GM21390 (cell line): ENCODE results near the gene GALNTL6.

ENCODE experiments used
- ATAC-seq: cut with Tn5 transposase; IDR thresholded peaks from one replicate; pipeline ENCODE4 v1.9.1; 2021; ENCODE audit not compliant: unreplicated experiment

The GALNTL6 gene

DNA sequence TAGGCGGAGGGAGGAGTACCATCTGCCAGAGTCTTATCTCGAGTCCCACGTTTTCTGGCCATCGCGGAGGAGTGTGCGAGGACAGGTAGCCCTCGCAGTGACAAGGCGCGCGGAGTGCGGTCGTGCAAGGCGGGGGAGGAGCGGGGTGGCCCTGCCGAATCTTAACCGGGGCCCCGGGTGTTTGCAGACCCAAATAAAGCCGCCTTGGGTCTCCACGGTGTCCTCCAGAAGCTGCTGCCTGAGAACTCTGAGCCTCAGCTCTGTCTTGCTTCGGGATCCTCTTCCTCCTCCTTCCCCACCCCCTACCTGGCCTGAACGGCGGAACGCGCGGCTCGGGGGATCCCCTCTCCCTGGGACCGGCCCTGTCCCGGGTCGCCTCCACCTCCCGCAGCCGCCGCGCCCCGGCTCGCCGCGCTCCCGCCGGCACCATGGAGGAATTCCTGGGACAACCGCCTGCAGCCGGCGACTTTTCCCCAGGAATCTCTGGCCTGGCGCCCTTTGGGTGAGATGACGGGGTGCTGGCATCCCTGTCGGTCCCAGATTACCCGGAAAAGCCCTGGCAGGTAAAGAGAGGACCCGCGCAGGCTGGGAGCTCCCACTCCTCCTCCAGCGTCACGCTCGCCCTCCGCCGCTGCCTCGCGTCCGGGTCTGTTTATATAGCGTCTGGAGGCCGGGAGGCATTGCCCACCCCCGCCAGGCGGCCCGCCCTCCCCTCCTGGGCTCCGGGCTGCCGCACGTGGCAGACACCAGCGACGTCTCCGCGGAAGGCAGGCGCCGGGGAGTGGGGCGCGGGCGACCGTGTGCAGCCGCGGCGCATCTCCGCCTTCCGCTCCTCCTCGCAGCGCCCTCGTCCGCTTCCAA, at the start of gene GALNTL6:
GALNTL6 (plus strand) TSS at position 740 of the 861 bp plus-strand sequence.
- ATAC-seq, result peak; percentile 61

DNA sequence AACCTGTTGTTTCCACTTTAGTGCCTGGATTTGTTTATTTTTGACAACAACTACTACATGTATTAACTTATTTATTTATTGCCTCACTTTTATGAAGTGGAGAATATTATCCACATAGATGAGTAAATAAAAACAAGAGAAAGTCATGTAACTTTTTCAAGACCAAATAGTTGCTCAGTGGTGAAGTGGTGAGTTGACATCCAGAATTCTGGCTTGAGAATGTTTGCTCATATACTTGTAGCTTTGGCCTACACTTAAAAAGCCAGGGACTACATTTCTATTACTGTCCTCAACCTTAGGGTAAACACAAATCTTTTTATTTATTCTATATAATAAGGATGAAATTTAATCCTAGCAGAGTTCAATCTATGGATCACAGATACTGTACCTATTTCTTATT, 47.7 kb upstream of the GALNTL6 start:
- no peak for ATAC-seq

DNA sequence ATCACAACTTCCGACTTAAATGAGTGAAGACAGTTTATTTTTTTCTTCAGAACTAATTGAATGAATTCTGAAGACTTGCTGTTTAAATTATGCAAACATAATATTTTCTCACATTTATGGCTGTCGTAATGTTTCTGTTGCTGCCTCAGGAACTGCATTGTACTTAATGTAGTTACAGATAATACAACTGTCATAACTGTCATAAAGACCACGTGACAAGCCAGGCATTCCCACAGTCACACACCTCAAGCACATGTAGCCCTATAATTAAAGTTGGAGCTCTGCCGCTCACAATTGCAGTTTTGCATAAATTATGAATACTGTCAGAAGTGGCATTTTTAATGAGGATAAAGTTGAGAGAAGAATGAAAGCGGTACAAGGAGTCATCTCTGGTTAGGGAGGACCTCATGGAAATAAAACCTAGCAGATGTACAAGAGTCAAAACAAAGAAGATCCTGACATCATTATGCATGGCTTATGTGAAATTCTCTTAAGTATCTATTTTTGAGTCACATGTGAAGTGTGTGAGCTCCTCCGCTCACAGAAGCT, 38.5 kb upstream of the GALNTL6 start:
- ATAC-seq, result no peak

DNA sequence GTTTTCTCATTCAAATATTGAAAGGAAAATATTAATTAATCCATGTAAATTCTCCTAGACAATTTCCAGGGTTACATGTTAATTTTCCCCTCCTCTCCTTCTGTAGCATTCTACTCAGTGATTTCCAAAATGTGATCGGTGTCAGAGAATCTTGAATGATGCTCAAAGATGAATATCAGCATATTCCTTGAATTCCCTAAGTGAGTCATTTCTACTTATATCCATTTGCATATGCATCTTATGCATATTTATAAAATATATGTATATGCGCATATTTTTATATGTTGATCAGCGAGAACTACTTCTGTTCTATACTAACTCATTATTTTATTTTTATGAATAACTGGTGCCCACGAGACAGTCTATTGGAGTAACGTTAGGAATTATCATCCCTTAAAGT, 33.9 kb upstream of the GALNTL6 start:
- no peak for ATAC-seq

DNA sequence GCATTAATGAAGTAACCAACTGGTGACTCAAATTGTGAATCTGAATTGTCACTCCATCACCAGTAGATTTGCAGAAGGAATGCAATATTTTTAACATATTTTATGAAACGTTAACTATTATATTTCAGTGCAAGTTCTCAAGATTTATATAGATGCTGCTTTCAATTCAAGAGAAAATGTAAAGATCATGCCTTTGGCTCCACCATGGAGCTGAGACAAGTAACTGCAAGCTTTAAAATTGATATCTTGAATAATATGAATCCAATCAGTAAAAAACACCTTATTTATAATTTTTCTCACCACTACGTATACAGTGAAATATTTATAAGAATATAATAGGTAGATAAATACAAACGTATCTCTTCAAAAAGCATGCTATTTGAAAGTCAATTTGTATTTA, 27.8 kb upstream of the GALNTL6 start:
- no peak for ATAC-seq

DNA sequence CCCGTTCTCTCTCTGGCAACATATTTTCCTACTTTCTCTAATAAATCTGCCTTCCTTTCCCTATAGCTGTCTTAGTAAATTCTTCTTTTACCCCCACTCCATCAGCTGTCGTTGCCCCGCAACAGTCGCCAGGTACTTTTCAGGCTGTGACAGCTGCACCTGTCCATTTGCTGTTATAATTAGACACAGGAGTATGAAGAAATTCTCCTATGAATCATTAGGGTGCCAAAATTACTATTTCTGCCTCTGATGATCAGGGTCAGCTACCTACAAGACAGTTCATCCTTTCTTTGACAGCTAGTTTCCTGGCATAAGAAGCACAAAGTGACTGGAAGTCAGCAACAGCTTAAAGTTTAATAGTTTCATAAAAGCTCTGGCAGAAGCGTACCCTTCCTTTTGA, 19.5 kb upstream of the GALNTL6 start:
- ATAC-seq, result no peak

DNA sequence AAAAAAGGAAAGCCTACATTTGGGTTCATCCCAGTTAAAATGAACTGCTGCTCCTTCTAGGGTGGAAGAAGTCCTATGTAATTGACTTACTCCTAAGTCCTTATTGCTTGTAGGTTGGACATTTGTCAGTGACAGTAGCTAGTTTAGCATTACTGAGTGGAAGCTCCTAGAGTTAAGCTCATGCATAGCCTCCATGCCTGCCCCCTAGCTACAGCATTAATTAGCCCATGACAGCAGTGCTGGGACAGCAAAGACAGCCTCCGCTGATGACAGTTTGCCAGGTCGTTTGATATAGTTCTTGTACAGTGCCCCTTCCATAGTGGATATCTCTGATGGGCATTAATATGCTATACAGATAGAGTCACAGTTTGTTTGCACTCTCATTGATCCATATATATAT, 18.7 kb upstream of the GALNTL6 start:
- ATAC-seq, result no peak

DNA sequence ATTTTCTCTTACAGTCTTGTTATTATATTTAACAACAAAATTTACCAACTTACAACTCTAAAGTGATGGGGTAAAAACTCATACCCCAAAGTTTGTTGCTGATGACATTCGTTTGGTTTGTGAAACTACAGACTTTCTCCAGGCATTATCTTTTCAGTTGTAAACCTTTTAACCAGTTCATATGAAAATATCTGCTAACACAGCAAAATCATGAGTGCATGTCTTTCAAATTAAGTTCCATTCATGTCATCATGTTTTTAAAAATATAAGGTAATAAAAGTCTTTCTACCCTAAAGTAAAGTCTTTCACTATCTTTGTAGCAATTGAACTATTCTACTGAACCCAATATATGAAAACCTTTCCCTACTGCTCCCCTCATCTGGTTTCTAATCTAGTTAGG, 3.4 kb upstream of the GALNTL6 start:
- ATAC-seq, result no peak

DNA sequence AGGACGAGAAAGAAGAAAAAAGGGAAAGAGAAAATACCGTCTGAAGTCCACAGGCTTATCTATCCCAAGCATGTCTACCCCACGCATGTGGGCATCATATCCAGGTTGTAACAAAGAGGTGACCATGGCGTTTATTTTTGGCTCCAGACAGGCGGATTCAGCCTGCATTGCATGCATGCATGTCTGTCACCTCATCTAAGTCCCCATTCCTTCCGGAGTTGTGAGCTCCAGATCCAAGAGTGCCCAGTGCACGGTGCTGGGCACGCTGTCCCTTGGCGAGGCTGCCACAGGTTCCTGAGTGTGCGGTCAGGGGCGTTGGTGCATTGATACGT, 905 bp upstream of the GALNTL6 start:
- no peak for ATAC-seq

DNA sequence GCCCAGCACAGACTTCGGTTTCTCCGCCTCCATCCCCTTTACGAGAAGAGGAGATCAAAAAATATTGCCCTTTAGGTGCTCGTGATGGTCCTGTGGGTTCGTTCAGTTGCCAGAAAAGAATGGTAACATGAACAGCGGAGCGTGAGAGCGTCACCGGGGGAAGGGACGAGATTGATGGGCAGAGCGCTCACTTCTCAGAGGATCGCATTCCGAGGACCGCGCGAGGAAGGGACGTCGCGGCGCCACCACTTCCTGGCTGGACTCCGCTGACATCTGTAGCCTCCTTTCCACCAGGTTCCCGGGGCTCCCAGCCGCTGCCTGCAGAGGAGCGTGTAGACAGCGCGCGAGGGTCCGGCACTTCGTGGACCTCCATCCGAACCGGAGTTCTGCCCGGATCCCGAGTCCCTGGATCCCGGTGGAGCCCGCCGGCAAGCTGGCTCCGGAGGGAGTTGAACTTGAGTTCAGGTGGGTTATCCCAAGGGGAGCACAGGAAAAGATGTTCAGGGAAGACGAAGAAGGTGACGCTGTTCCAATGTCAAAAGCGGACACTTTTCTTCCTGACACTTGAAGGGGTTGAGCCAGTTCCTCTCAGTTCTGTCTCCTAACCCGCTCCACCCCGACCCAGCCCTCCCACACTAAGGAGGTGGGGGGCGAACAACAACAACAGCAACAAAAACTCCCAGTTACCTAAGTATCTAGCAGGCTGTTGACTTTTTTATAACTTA, 484 bp downstream of the GALNTL6 start:
- peak; percentile 24 for ATAC-seq

DNA sequence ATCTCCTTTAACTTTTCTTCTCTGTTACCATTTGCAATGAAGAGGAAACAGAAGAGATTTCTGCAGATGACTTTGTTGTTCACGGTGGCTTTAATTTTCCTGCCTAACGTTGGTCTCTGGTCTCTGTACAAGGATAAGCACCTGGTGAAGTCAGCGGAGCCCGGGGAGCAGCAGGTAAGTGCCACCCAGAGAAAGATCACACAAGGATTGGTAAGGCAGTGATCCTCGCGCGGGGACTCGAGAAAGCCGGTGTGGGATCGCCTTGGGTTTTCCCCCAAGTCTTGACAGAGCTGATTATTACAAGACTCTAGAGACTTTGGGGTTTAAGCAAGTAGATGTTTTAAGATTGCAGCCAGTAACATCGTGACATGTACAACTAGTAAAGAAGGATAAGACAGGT, 1.3 kb downstream of the GALNTL6 start:
- no peak for ATAC-seq

DNA sequence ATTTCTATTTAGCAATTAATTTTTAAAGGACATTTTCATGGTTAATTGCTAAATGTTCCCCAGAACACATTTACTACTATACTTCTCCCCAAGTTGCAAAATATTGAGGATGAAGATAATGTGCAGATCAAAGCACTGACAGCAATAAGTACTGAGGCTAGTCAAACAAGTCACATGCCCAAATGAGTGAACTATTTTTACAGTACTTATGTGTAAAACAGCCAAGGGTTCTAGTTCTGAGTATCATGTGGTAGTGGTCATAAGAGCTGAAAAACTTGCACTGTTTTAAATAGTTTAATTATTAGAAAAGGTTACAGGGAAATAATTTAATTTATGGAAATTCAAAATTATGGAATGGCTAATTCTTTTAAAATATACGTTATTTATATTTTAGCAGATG, 3.8 kb downstream of the GALNTL6 start:
- ATAC-seq, result no peak

DNA sequence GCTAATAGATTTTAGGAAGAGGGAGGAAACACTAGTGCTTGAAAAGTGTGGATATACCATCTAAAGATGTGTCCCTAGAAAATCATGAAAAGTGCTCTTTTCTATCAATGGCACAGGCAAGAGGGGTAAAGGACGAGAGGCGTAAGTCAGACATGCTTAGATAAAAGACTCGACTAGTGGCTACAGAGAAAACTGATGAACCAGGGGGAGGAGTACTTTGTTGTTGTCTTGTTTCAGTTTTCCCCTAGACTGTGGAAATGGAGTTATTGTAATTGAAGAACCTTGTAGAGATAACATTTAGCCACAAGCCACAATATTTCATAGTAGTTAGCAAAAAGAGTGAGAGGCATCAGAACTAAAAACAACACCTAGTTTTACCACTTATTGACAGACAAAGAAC, 21.4 kb downstream of the GALNTL6 start:
- ATAC-seq, result no peak

DNA sequence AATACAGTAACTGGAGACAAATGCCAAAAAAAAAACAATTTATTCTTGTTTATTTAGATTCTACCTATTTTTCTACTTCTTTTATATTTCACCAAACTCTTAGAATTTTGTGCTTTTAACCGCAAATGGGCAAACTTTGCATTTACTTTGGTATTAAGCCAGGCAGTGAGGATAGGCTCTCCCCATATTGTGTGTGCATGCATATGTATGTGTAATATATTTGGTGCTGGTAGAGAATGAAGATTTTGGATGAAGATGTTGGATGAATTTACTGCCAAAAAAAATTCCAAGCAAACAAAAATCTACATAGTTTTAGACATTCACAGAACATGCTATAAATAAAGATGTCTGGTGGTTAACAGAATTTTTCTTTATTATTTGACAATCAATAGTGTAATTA, 30.3 kb downstream of the GALNTL6 start:
- no peak for ATAC-seq

DNA sequence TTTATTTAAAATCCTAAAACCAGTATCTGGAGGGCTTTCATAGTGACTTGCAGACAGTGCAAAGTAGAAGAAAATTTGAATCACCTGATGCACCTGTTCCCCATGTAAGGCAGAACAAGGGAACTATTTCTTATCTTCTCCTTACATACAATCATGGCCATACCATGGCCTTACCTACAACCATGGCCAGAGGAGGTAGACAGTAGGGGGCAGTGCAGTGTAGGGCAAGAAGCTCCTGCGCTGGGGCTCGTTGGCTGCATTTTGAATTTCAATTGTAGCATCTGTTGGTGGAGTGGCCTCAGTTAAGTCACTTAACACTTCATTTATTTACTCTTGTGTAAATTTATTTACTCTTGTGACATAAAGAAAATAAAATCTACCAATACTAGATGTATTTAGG, 33.0 kb downstream of the GALNTL6 start:
- peak; percentile 73 for ATAC-seq

DNA sequence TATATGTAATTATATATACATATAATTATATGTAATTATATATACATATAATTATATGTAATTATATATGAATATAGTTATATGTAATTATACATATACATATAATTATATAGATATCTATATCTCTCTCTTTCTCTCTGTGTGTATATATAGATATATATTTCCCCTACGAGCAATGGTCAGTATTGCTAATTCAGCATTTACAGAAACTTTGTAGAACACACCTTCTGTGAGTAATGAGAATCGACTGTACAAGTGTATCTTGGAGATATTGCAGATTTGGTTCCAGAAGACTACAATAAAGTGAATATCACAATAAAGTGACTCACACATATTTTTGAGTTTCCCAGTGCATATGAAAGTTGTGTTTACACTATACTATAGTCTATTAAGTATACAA, 33.7 kb downstream of the GALNTL6 start:
- ATAC-seq, result no peak

DNA sequence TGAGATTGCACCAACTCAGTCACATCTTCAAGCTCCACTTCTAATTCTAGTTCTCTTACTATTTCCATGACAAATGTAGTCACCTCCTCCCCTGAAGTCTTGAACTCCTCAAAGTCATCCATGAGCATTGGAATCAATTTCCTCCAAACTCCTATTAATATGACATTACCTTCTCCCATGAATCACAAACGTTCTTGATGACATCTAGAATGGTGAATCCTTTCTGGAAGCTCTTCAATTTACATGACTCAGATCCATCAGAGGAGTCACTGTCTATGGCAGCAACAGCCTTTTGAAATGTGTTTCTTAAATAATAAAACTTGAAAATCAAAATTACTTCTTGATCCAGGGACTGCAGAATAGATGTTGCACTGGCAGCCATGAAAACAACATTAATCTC, 34.5 kb downstream of the GALNTL6 start:
- no peak for ATAC-seq

DNA sequence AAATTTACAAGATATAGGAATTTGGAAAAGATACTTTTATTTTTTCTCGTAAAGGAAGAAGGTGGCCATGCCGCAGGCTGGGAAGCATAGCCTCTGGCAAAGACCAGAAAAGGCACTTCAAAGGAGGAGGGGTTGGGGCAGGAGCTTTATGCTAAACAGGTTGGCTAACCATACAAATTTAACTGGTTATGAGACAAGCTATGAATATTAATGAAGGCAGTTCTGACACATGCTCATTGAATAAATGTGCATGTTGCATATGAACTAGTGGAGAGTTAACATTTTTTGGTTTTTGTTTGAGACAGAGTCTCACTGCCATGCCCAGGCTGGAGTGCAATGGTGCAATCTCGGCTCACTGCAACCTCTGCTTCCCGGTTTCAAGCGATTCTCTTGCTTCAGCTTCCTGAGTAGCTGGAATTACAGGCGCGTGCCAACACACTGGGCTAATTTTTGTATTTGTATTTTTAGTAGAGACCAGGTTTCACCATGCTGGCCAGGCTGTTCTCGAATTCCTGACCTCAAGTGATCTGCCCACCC, 36.5 kb downstream of the GALNTL6 start:
- no peak for ATAC-seq

DNA sequence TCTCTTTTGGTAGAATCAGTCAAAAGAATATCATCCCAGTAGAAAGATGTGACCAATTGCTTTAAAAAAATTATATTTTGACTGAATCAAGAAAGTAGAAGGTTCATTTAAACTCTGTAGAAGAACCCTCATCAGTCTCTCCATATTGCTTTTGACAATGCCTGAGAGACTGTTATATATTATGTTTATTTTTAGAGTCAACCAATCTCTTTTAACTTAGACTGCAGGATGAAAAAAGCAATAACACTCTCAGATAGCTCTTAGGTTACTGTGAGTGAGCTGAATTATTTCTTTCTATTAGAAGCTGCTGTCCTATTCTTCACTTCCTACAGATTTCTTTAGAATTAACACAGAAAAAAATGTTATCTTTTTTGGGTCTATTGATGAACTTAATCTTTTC, 38.1 kb downstream of the GALNTL6 start:
- ATAC-seq, result no peak

DNA sequence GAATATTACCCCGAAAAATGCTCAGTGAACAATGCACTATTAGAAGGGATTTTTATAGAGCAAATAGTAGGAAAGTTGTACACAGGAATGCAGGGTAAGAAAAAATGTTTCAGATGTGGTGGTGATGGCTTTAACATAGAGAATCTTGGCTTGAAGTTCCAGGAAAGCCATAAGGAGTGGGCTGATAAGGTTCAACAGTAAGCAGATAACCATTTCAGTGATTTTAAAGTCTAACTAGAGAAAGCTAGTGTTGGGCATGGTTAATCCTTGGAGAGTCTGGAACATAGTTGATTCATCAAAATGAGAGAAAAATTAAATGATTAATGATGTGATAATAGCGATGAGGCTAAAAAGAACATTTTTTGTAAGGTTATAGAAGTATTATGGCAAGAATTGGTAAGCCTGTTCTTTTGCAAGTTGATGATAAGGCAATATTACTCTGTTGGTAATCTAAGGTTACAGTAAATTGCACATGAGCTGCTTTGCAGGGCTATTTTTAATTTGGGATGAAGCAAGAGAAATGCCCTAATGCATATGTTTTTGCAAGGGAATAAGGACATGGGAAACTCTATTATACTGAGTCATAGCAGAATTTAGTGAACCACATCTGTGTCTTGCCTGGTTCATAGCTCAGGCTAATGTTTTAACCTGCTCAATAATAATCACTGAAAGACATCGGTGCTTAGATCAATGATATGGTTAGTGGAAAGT, 44.3 kb downstream of the GALNTL6 start:
- no peak for ATAC-seq

DNA sequence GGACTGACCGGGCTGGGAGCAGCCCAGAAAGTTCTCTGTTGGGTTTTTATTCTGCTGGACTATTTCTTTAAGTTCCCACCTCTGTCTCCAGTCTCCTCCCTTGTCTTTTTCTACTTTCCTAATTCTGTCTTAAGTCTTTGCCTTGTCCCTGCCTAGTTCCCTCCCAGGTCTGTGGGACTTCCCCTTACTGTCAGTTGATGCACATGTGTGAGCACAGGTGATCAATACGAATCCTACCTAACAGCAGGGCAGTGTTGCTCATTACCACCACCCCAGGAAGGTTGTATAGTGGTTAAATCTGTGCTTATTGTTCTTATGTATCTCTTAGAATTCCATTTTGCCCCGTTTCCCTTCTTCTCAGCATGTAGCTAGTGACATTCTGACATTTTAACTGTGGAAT, 62.1 kb downstream of the GALNTL6 start:
- ATAC-seq, result no peak
